Measurements from ENCODE around the gene MAGEB2.

MAGEB2 gene

GRCh38 chrX:30248854-30249253 is 33.5 kb downstream of the MAGEB2 start:
- no peaks in the 10 kb centered on the region for H3K4me1 Mint-ChIP-seq
- H3K27ac Mint-ChIP-seq: no peak overlapping the region
- no peak overlapping the region for H3K4me3 Mint-ChIP-seq
- no peak for DNase-seq
- no peaks in the 10 kb centered on the region for H3K27me3 Mint-ChIP-seq
- ATAC-seq: no peak
- H3K9me3 Mint-ChIP-seq: no peaks in the 10 kb centered on the region

GRCh38 chrX:30253257-30253656 is 37.9 kb downstream of the MAGEB2 start:
- ATAC-seq: no peak
- Mint-ChIP-seq H3K27ac (no peak overlapping the region), H3K9me3 (no peaks in the 10 kb centered on the region), H3K4me1 (no peaks in the 10 kb centered on the region), H3K27me3 (no peaks in the 10 kb centered on the region), H3K4me3 (no peak overlapping the region)
- no peak for DNase-seq

GRCh38 chrX:30259927-30260326 is 44.6 kb downstream of the MAGEB2 start:
- Mint-ChIP-seq H3K4me1 (no peaks in the 10 kb centered on the region), H3K9me3 (no peaks in the 10 kb centered on the region), H3K4me3 (no peak overlapping the region), H3K27ac (no peak overlapping the region), H3K27me3 (no peaks in the 10 kb centered on the region)
- ATAC-seq: no peak
- DNase-seq: no peak

GRCh38 chrX:30261012-30261411 is 45.6 kb downstream of the MAGEB2 start:
- H3K27me3 Mint-ChIP-seq: no peaks in the 10 kb centered on the region
- no peaks in the 10 kb centered on the region for H3K9me3 Mint-ChIP-seq
- no peak overlapping the region for H3K4me3 Mint-ChIP-seq
- no peaks in the 10 kb centered on the region for H3K4me1 Mint-ChIP-seq
- DNase-seq (no peak), ATAC-seq (no peak)
- H3K27ac Mint-ChIP-seq: no peak overlapping the region

- no peak for ATAC-seq
These were observed 47.4 kb downstream of the MAGEB2 start for GRCh38 chrX:30262763-30263162.

More at GRCh38 chrX:30262763-30263162, 47.4 kb downstream of the MAGEB2 start:
- no peak for DNase-seq
- Mint-ChIP-seq H3K4me3 (no peak overlapping the region), H3K27ac (no peak overlapping the region), H3K9me3 (no peaks in the 10 kb centered on the region), H3K4me1 (no peaks in the 10 kb centered on the region), H3K27me3 (no peaks in the 10 kb centered on the region)

Measured in stimulated activated naive CD8-positive, alpha-beta T cell treated with anti-CD3 and anti-CD28 coated beads, Interleukin-15, amount 100 ng/mL, for 72 hours (primary cell).